GM12872 (cell line): ENCODE results near the gene DYNLT2.

Source experiments
- CTCF ChIP-seq: IDR thresholded peaks from 3 replicates; pipeline ENCODE4 v1.5.1; 2011; ENCODE audit warnings: low read depth, mild to moderate bottlenecking, low read length, moderate library complexity; ENCODE audit not compliant: insufficient read depth

Gene DYNLT2

GRCh38 chr6:169794317-169795055, 43.1 kb upstream of the DYNLT2 start:
- no peak for TF ChIP-seq CTCF

- TF ChIP-seq CTCF, result no peak
Measured at GRCh38 chr6:169793408-169793807, 42.0 kb upstream of the DYNLT2 start.

GRCh38 chr6:169792306-169793015, 41.1 kb upstream of the DYNLT2 start:
- no peak for TF ChIP-seq CTCF

- no peak for TF ChIP-seq CTCF
Measured at GRCh38 chr6:169791721-169792131, 40.4 kb upstream of the DYNLT2 start.

- TF ChIP-seq CTCF, result peak; percentile 94
Measured at GRCh38 chr6:169789944-169790927, 38.9 kb upstream of the DYNLT2 start.

- TF ChIP-seq CTCF, result no peak
Measured at GRCh38 chr6:169789146-169789943, 38.0 kb upstream of the DYNLT2 start.
